ENCODE data around the gene DNAJB9.

DNA sequence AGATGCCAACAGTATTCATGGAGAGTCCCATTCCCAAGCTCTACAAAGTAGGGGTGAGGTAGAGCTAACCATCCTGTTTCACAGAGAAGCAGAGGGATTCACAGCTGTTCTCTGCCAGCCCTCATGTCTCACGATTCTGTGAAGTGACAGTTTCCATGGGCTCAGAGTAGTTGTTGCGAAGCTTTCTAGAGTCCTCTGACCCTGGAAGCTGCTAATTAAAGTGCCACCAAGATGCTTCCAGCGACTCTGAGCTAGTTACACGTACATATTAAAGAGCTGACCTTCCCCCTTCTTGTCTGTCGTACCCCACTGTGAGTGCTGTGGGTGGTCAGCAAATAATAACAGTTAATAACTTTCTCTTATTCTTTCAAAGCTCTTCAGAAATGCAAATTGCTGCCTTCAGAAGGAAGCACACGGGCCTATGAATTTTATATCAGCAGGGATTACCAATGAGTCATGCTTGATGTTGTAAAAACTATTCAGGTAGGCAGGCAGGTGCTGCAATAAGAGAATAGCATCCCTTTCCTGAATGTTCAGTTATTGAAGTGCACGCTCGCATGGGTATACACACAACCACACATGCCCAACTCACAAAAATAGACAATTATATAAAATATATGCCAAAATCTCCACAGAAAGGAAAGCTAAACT, 34.1 kb downstream of the DNAJB9 start:
- no peak for TF ChIP-seq POLR2AphosphoS5 (IDR thresholded peaks at IDR 0.05; ENCODE audit: low read depth)
- TF ChIP-seq, protein P1, sequence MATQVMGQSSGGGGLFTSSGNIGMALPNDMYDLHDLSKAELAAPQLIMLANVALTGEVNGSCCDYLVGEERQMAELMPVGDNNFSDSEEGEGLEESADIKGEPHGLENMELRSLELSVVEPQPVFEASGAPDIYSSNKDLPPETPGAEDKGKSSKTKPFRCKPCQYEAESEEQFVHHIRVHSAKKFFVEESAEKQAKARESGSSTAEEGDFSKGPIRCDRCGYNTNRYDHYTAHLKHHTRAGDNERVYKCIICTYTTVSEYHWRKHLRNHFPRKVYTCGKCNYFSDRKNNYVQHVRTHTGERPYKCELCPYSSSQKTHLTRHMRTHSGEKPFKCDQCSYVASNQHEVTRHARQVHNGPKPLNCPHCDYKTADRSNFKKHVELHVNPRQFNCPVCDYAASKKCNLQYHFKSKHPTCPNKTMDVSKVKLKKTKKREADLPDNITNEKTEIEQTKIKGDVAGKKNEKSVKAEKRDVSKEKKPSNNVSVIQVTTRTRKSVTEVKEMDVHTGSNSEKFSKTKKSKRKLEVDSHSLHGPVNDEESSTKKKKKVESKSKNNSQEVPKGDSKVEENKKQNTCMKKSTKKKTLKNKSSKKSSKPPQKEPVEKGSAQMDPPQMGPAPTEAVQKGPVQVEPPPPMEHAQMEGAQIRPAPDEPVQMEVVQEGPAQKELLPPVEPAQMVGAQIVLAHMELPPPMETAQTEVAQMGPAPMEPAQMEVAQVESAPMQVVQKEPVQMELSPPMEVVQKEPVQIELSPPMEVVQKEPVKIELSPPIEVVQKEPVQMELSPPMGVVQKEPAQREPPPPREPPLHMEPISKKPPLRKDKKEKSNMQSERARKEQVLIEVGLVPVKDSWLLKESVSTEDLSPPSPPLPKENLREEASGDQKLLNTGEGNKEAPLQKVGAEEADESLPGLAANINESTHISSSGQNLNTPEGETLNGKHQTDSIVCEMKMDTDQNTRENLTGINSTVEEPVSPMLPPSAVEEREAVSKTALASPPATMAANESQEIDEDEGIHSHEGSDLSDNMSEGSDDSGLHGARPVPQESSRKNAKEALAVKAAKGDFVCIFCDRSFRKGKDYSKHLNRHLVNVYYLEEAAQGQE (IDR thresholded peaks at IDR 0.05; ENCODE audit: insufficient replicate concordance, low read depth): no peak

All from HL-60 (cell line).